ENCODE data around the gene B3GAT1.

B3GAT1 gene

DNA sequence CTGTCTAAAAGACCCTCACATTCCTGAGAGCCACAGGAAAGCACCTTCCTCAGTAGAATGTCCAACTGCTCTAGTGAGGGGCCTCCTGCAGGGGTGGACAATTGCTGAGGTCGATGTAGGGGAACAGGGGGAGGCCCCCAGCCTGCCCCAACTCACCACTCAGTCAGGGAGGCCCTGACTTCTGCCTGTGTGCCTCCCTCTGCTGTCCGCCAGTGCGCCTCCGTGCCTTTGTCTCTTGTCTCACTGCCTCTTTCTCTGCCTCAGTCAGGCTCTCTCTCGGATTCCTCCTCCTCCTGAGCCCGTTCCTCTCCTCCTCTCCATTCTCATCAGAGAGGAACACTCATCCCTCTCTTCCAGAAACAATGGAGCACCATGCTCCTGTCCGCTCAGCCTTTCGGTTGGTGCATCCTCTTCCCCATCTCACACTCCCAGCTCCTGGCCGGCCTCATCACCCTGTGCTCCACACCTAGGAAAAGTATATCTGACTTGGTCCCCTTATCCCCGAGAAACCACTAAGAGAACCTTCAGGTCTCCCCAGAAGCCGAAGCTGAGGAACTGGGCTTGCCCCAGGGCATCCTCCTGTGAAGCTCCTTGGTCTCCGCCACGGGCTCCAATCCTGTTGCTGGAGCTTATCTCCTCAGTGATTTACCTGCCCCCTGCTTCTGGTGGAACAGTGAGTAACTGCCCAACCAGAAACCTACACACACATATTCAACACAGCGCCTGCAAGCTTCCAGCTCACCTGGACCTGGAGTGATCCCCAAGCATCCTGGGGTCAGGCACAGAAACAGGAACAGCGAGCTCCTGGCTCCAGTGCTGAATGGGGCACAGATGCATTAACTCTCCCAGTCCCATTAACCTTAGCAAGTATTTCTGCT is 2.3 kb downstream of the B3GAT1 start:
- DNase-seq (ENCODE audit: low read depth in 2 of 2): no peak

DNA sequence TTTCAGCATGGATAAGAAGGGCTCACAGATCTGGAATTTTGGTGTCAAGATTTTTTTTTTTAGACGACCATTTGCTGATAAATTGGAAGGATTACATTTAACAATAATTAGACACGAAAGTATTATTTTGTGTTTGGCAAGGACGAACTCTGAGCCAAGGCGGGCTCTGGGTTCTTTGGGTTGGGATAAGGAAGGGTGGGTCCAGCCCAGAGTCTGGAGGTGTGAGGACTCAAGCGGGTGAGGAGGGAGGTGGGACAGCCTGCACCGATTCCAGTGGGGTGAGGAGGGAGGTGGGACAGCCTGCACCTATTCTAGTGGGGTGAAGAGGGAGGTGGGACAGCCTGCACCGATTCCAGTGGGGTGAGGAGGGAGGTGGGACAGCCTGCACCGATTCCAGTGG is 4.1 kb downstream of the B3GAT1 start:
- no peak for DNase-seq (ENCODE audit: low read depth in 2 of 2)

DNA sequence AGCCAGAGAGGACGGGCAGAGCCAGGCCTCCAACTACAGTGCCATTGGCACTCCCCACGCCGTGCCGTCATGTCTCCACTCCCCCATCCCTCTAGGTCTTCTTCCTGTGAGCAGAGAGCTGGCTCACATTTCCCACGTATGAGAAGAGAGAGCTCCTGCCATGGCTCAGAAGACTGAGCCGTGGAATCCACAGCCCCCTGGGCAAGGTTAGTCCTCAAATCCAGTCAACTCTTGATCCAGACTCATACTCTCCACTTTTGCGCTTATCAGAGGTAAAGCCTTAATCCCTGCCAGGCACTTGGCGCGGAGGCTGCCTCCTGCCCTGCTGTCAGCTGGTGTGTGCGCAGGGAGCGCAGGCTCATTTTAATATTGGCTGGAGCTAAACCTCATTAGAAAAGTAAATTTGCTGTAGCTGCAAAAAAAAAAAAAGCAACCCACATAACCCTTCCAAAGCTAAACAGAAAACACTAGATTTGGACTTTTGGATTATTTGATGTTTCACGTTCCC is 4.7 kb downstream of the B3GAT1 start:
- no peak for DNase-seq (ENCODE audit: low read depth in 2 of 2)

DNA sequence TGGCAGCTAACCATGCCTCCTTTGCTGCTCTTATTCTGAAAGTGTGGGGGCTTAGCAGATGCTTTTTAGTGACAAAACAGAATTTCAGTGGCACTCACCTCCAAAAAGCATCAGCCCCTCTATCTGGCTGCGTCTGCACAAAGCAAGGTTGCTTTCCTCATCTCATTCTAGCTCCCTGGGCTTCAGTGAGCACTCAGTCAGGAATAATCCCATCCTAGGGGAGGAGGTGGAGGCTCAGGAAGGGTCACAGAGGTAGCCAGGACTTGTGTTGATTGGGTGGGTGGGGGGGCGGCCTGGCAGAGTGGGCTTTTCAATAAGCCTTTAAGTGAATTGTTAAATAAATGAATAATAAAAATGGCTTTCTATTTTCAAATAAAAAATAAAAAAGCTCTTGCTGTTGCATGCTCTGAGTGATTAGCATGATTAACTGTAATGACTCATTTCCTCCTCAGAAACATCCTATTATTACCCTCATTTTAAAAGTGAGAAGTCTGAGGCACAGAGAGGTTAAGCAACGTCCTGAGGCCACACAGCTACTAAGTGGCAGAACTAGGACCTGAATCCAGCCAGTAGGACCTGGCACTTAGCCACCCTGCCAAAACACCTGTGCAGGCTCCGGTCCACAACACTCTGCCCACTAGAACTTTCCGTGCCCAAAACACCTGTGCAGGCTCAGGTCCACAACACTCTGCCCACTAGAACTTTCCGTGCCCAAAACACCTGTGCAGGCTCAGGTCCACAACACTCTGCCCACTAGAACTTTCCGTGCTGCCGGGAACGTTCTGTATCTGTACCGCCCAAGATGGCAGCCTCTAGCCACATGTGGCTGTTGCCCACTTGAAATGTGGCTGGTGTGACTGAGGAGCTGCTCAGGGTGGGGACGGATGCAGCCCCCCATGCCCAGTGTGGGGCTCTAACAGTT is 5.5 kb downstream of the B3GAT1 start:
- DNase-seq (ENCODE audit: low read depth in 2 of 2): no peak

DNA sequence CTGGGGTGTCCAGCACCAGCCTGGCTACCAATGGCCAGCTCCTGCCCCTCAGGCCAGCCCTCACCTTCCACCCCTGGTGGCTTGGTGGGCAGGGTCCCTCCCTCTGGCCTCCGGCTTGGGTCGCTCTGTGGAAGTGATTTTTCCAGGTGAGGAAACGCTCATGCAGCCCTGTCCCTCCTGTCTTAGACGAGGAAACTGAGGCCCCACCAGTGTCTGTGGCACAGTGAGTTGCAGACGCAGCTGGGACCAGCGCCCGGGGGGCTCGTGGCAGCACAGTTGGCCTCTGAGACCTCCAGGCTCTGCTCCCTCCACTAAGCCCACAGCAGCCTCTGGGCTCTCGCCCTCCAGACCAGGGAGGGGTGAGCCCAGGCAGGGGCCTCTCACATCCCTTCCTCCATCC is 6.2 kb downstream of the B3GAT1 start:
- no peak for DNase-seq (ENCODE audit: low read depth in 2 of 2)

DNA sequence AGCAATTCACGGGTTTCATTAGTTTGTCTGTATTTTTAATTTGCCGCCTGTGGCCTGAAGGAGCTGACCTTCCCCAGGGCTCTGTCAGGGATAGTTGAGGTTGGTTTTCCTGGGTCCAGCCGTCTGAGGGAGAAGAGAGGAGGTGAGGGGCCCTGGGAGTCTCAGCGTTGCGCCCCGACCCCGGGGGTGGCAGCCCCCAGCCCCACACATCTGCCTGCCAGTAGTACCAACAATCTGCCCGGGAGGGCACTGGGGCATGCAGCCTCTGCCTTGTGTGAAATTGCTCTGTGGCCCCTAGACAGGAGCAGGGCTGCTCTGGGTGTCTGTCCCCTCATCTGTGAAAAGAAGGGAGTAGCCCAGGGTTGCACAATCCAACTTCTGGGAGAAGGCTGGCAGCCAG is 6.6 kb downstream of the B3GAT1 start:
- no peak for DNase-seq (ENCODE audit: low read depth in 2 of 2)

DNA sequence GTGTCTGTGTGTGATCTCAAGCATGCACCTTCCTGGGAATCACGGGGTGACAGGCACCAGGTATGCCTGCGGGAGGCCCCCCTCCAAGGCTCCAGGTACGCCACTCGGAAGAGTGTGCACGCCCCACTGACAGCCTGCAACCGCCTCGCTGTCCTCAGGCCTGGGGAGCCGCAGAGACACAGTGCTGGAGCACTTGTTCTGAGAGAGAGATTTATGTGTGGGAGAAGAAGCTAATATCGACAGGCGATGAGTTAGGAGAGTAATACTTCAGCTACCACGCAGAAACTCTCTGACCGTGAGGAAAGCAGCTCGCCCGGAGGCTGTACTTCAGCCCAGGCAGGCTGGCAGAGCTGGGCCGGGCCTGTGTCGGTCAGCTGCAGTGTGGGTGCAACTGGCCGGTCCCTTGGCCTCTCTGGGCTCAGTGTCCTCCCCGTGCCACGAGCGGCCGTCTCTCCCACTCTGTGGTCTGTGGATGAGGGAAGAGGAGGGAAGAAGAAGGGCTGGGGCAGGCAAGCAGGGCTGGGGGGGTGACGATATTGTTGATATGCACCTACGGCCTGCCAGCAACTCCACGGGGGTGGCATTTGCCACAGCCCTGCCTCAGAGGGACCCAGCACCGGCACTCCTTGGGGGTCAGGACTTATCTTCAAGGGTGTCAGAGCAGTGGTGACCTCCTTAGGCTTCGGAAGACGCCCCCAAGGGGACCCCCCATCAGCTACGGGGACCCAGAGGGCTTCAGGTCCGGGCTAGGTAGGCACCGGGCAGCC is 7.3 kb downstream of the B3GAT1 start:
- DNase-seq (ENCODE audit: low read depth in 2 of 2): no peak

DNA sequence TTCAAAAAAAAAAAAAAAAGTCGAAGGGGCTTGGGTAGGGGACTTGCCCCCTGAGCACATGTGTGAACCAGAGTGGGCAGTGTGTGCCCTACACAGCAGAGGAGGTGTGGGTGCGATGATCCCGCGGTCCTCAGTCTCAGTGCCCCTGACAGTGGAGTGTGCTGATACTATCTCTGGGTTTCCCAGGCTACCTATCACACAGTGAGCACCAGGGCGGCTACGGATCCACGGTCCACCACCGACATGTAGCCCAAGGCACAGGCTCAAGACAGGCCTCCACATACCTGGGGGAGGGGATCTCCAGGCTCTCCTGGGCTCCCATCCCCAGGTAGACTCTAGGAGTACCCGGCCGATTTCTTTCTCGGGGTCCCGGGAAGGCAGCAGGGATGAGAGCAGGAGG is 9.1 kb downstream of the B3GAT1 start:
- no peak for DNase-seq (ENCODE audit: low read depth in 2 of 2)

DNA sequence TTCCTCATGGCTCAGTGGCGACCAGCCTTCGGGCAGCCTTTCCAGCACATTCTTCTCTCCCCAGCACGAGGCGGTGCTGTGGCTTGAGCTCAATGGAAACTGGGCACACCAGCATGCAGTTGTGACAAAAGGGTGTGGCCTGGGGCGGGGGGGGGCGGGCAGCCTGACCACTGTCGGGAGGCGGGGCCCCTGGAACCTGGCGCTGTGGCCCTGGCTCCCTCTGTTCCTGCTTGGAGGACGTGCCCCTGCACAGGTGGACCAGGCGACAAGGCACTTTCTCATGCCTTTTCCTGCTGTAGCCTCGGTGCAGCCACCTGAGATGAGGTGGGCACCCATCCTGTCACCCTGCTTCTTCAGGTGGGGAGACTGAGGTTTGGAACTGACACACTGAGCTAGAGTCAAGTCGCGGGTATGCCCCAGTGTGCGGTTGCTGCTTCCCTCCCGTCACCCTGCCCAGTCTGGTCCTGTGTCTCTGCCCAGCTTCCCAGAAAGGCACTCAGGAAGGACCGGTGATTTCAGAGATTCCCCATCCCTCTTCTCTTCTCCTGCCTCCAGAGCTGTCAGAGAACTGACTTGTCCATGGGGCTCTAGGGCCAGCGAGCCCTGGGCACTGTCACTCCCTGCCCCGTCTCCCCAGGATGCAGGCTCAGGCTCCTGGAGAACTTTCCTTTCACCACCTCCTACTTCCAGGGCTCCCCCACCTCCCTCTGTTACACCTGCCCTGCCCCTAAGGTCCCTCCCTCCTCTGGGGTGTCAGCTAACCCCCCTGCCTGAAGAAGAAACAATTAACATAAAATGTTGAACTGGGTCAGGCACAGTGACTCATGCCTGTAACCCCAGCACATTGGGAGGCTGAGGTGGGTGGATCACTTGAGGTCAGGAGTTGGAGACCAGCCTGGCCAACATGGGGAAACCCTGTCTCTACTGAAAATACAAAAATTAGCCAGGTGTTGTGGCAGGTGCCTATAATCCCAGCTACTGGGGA is 9.9 kb downstream of the B3GAT1 start:
- no peak for DNase-seq (ENCODE audit: low read depth in 2 of 2)

DNA sequence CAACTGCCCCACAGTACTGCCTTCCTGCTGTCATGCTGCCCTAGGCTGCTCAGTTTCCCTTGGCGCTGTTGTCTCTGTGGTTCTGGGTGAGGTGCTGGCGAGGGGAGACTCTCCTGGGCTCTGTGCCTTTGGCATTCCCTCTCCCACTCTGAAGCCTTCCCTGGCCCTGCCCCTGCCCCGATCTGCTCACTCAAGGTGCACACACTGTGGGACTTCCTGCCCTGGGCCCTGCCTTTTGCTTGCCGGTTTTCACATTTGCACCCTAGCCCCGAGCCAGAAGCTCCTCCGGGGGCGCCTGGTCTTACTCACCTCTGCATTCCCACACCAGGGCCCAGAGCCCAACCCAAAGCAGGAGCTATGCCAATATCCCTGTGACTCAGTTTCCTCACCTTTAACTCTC is 12.0 kb downstream of the B3GAT1 start:
- no peak for DNase-seq (ENCODE audit: low read depth in 2 of 2)

DNA sequence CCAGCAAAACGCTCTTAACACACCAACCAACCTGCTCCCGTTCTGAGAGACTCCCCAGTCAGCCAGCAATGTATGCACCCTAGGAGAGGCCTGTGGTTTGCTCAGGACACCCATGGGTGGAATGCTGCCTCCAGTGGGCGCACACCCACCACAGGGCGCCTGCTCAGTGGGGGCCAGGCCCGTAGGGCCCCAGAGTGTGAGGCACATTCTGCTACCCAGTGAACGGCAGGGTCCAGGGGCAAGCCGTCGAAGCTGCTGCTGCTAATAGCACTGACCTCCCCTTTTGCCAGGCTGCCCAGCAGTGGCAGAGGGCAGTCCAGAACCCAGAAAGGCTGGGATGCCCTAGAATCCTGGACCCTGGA is 12.8 kb downstream of the B3GAT1 start:
- DNase-seq (ENCODE audit: low read depth in 2 of 2): no peak

DNA sequence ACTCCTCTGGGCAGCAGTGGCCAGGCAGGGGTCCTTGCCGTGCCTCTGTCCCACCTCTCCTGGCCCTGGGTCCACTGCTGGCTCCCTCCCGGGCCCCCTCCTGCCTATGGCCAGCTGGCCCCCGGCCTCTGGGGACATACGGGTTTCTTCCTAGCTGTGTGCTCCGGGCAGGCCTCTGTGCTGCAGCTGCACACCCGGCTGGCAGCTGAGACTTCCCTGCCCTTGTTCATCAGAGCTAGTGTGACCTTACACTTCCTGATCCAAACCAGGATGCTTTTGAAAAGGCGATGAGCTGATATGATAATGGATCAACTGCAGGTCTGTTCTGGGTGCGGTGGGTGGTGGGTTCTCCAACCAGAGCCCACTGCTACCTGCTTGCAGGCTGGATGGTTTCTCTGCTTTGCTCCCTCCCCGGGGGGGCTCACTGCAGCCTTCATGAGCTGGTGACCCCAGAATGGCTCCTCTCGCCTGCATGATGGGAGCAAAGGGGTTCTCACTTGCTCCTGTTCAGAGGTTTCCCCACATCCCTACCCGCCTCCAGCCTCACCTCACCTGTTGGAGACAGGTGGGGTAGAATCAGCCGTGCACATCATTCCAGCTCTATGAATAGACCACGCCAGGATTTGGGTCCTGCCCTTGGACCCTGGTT is 13.3 kb downstream of the B3GAT1 start:
- no peak for DNase-seq (ENCODE audit: low read depth in 2 of 2)

DNA sequence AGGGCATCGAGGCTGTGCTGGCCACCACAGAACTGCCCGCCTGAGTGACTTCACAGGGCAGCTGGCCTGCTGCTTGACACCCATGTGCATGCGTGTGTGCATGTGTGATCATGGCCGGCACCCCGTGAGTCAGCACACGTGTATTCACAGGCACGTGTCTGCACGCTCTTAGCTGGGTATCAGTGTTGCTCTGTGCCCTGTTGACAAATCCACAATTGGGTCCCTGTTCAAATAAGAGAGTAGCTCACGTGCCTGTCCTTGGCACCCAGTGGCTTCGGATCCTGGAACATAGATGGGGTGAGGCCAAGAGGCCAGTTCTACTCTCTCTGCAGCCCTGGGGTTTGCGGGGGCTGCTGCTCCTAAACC is 14.0 kb downstream of the B3GAT1 start:
- DNase-seq (ENCODE audit: low read depth in 2 of 2): no peak

DNA sequence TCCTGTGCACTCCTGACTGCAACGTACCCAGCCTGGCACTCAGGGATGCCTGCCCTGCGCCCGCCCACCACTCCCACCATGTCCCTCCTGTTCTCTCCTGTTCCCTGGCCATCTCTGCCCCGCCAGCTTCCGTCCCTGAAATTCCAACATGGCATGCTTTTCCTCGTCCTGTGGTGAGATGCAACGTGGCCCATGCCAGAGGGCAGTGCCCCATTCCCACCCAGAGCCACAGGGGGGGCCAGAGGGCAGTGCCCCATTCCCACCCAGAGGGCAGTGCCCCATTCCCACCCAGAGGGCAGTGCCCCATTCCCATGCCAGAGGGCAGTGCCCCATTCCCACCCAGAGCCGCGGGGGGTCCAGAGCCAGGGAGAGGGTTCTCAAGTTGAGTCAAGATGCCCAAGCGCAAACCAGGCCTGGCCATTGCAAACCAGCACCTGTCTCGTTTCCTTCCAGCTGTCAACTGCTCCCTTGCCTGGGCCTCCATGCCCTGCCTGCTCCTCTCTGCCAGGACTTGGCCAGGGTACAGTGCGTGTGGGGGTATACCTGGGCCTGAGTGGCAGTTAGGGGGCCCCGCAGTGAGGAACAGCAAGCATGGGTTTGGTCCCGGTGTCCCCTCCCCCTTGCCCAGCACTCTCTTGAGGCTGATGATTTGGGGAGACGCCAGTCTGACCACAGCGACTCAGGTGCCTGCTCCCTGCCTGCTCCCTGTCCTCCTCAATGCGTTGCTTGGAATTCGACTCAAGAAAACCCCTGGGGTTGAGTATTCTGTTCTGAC is 14.6 kb downstream of the B3GAT1 start:
- DNase-seq (ENCODE audit: low read depth in 2 of 2): no peak

DNA sequence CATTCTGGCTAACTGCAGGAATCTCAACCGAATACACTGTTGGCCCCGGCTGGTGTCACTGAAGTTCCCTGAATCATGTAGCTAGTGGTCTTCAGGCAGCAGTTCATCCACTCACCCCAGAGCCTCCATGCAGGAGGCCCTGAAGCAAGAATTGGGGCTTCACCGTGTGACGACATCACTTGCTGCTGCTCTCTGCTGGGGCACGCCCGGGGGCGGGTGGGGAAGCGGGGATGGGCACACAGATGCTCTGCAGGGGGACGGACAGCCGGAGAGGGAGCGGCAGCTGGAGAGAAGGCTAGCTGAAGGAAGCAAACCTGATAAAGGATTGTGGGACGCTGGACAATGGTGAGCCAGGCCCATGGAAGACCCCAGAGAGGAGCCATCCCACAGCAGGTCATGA is 17.0 kb downstream of the B3GAT1 start:
- no peak for DNase-seq (ENCODE audit: low read depth in 2 of 2)

DNA sequence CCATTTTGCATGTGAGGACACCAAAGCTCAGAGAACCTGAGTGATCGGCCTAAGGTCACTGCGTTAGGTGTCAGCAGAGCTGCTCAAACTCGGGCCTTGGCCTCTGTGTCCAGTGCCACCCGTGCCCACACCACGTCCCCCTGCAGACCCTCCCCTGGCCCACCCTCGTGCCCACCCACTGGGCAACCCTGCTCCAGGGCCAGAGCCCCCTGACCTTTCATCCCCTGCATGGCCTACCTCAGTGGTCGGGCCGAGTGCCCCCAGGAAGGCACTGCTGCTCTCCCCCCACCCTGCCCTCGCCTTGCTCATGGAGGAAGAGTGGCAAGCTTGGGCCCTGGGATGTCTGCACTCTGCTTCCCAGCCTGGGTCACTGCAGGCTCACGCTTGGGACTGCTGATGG is 17.7 kb downstream of the B3GAT1 start:
- no peak for DNase-seq (ENCODE audit: low read depth in 2 of 2)

DNA sequence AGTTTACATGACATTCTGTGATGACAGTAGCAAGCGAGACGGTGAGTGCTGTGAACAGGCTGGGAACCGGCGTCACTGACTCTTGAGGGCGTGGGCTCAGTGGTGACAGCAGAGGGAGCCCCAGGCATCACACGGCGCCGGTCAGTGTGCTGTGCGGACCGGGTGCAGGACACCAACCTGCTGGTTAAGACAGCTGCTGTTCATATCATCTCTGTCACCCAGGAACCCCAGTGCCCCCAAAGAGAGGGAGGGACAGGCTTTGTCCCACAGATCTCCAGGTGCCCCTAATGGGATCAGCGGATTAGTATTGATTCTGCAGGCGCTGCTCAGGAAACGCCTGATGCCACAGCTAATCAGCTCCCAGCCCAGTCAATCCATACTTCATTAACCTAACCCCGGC is 18.4 kb downstream of the B3GAT1 start:
- no peak for DNase-seq (ENCODE audit: low read depth in 2 of 2)

DNA sequence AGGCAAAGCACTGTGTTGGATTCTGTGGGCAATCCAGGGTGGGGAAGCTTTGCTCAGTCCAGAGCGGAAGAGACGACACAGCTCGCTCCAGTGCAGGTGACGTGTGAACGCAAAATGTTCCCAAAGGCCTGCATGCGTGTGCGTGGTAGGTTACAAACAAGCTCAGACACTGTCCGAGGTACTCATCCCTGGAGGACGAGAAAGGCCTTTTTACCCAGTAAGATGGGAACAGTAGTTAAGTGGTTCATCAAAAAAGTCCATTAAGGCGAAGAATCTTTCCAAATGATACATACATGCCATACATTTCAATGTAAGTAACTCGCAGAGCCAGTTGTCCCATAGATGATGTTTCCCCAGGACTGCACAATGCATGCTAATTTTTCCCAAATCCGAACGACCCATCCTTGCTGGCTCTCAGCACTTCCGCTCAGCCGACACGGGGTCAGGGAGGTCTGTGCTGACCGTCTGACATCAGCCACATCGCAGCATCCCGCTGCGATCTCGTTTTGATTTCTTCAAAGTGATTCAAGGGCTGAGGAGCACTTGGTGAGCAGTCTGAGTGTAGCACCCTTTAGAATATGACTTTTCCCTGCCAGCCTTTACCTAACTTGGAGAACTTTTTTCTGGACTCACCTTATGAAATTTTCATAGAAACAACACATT is 19.0 kb downstream of the B3GAT1 start:
- DNase-seq (ENCODE audit: low read depth in 2 of 2): no peak

DNA sequence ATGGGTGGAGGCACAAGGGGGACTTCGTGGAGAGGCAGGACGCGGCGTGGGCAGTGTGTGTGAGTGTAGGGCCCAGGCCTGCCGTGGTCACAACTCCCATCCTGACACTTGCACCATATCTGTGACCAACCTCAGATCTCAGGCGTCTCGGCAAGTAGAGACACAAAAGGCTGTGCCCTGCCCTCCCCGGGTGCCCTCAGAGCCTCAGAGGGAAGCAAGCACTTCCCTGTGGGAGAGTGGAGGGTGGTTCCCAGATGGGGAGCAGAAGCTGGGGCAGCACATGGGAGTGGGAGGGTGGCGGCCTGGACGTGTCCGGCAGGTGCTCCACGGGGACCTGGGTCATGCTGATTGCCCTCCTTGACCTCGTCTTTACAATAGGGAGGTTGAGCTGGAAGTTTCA is 20.4 kb downstream of the B3GAT1 start:
- no peak for DNase-seq (ENCODE audit: low read depth in 2 of 2)

All from stimulated activated CD8-positive, alpha-beta memory T cell treated with anti-CD3 and anti-CD28 coated beads, Interleukin-2, amount 100 ng/mL, for 1 hour (primary cell).